AG09309 (cell line): Measurements from ENCODE around the gene FKBP4.

Experiments used
- DNase-seq: peaks from one replicate; pipeline ENCODE4 v3.0.0-alpha.2; 2010; ENCODE audit warnings: low read depth
- H3K4me3 ChIP-seq: 2 replicates; pipeline ENCODE4 v1.5.1; 2011; ENCODE audit warnings: mild to moderate bottlenecking, low read depth, low read length, moderate library complexity; ENCODE audit not compliant: control insufficient read depth
- CTCF ChIP-seq: IDR thresholded peaks from 2 replicates; pipeline ENCODE4 v1.5.1; 2011; ENCODE audit warnings: mild to moderate bottlenecking, low read depth, low read length, inconsistent platforms; ENCODE audit not compliant: insufficient read depth, control insufficient read depth; ENCODE audit errors: missing control alignments

Gene FKBP4

GRCh38 chr12:2842948-2843347 lies 48.2 kb downstream of the FKBP4 start:
- no peak for TF ChIP-seq CTCF
- H3K4me3 ChIP-seq: no peak overlapping the region
- no peak for DNase-seq

GRCh38 chr12:2844786-2845185 lies 50.0 kb downstream of the FKBP4 start:
- TF ChIP-seq CTCF: no peak
- H3K4me3 ChIP-seq: no peak overlapping the region
- no peak for DNase-seq

- no peak for TF ChIP-seq CTCF
- DNase-seq: no peak
- H3K4me3 ChIP-seq: no peak overlapping the region
Observed at GRCh38 chr12:2845280-2845679, 50.5 kb downstream of the FKBP4 start.

- DNase-seq: no peak
- TF ChIP-seq CTCF: no peak
- H3K4me3 ChIP-seq: no peak overlapping the region
Observed at GRCh38 chr12:2851931-2852330, 57.2 kb downstream of the FKBP4 start.

GRCh38 chr12:2853626-2854025 lies 58.9 kb downstream of the FKBP4 start:
- DNase-seq: no peak
- peak; percentile 88 for TF ChIP-seq CTCF

More at GRCh38 chr12:2853626-2854025, 58.9 kb downstream of the FKBP4 start:
- no peak overlapping the region for H3K4me3 ChIP-seq
